ENCODE data around the gene SYTL4. TPM values are rescaled to one million over a fixed set of nuclear protein-coding genes. Genes with fewer than 3 reads are reported as not detected.
"Not testable (repeated sequence)": the region's sequence is repeated elsewhere in the genome, so short reads cannot be mapped to it uniquely, and the experiment has no call there.

The SYTL4 gene
- total RNA-seq, 1 experiment from 2014 or later = 4.1 TPM

DNA sequence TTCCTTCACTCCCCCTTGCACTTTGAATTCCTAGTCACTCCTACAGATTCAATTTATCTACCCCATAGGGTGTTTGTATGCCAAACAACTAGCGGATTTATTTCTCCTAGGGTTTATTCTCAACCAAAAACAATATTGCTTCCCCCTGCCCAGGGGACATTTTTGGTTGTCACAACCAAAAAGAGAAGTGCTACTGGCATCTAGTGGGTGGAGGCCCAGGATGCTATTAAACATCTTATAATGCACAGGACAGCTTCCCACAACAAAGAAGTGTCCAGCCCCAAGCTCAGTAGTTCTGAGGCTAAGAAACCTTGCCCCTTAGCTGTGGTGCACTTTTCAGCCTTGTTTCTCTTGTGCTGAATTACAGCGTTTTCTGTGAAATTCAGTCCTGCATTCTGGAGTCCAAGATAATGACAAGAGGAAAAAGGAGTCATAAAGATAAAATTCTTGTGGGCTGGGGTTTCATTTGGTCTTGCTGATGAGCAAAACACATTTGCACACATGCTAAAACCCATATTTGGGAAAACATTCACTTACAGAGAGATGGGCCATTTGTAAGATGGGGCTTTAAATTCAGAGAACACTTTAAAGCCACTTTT, 11.2 kb upstream of the SYTL4 start:
- H3K4me1 ChIP-seq = no peaks in the 10 kb centered on the region
- no peaks in the 10 kb centered on the region for H3K9me3 Mint-ChIP-seq (ENCODE audit: unreplicated experiment)
- DNase-seq = no peak
- H3K9me3 ChIP-seq = no peaks in the 10 kb centered on the region
- intact Hi-C loops (cut with micrococcal nuclease; ENCODE audit: unreplicated experiment) = no loop called here
- H3K4me1 Mint-ChIP-seq (ENCODE audit: low read depth, unreplicated experiment) = no peaks in the 10 kb centered on the region
- no peaks in the 10 kb centered on the region for H3K36me3 Mint-ChIP-seq (ENCODE audit: insufficient read depth, unreplicated experiment)
- CTCF ChIA-PET = interaction anchor here (0.6 kb wide), 1 partner anchor 25 kb away, joined by 3 read pairs; no protein-coding TSS in a partner anchor
- H3K36me3 ChIP-seq (ENCODE audit: control insufficient read depth, insufficient read depth, low read length) = no peaks in the 10 kb centered on the region
- no TSS peak for BruUV-seq (replicated peaks)
- no peaks in the 10 kb centered on the region for H3K27me3 ChIP-seq (replicated peaks; ENCODE audit: control insufficient read depth, insufficient read depth, low read length)
- POLR2A ChIA-PET = no interaction called here
- no peaks in the 10 kb centered on the region for H3K27me3 Mint-ChIP-seq (ENCODE audit: insufficient read depth, unreplicated experiment)
- H3K4me3 ChIP-seq (ENCODE audit: low read depth, low read length) = no peak overlapping the region
- TF ChIP-seq CTCF (IDR thresholded peaks at IDR 0.05; ENCODE audit: insufficient read depth in 1 of 2, low read depth in 1 of 2, low read length in 1 of 2, severe bottlenecking in 1 of 2, unreplicated experiment in 1 of 2) = no peak
- H3K27ac Mint-ChIP-seq (ENCODE audit: unreplicated experiment) = no peak overlapping the region
- no peak overlapping the region for H3K4me3 Mint-ChIP-seq (ENCODE audit: unreplicated experiment)

DNA sequence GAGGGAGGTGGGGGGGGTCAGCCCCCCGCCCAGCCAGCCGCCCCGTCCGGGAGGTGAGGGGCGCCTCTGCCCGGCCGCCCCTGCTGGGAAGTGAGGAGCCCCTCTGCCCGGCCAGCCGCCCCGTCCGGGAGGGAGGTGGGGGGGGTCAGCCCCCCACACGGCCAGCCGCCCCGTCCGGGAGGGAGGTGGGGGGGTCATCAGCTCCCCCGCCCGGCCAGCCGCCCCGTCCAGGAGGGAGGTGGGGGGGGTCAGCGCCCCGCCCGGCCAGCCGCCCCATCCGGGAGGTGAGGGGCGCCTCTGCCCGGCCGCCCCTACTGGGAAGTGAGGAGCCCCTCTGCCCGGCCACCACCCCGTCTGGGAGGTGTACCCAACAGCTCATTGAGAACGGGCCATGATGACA, 7.9 kb downstream of the SYTL4 start:
- H3K4me1 ChIP-seq; intact Hi-C loops (cut with micrococcal nuclease; ENCODE audit: unreplicated experiment); H3K4me3 ChIP-seq (ENCODE audit: low read depth, low read length); H3K36me3 Mint-ChIP-seq (ENCODE audit: insufficient read depth, unreplicated experiment); DNase-seq; H3K4me3 Mint-ChIP-seq (ENCODE audit: unreplicated experiment); POLR2A ChIA-PET; H3K27me3 ChIP-seq (replicated peaks; ENCODE audit: control insufficient read depth, insufficient read depth, low read length); H3K36me3 ChIP-seq (ENCODE audit: control insufficient read depth, insufficient read depth, low read length); H3K9me3 ChIP-seq; H3K9me3 Mint-ChIP-seq (ENCODE audit: unreplicated experiment); H3K27ac Mint-ChIP-seq (ENCODE audit: unreplicated experiment); H3K27me3 Mint-ChIP-seq (ENCODE audit: insufficient read depth, unreplicated experiment); H3K4me1 Mint-ChIP-seq (ENCODE audit: low read depth, unreplicated experiment); BruUV-seq (replicated peaks); CTCF ChIA-PET: not testable (repeated sequence)

GRCh38 chrX:100721328-100721727, 10.6 kb downstream of the SYTL4 start:
- BruUV-seq (replicated peaks) = no TSS peak
- Histone ChIP-seq H3K9me3 (no peaks in the 10 kb centered on the region), H3K4me3 (ENCODE audit: low read depth, low read length) (no peak overlapping the region), H3K4me1 (no peaks in the 10 kb centered on the region), H3K36me3 (ENCODE audit: control insufficient read depth, insufficient read depth, low read length) (no peaks in the 10 kb centered on the region), H3K27me3 (replicated peaks; ENCODE audit: control insufficient read depth, insufficient read depth, low read length) (no peaks in the 10 kb centered on the region)
- no peaks in the 10 kb centered on the region for H3K36me3 Mint-ChIP-seq (ENCODE audit: insufficient read depth, unreplicated experiment)
- CTCF ChIA-PET = interaction anchor here (1.4 kb wide), 1 partner anchor 47 kb away, joined by 5 read pairs; no protein-coding TSS in a partner anchor
- H3K27me3 Mint-ChIP-seq (ENCODE audit: insufficient read depth, unreplicated experiment) = no peaks in the 10 kb centered on the region
- no peak overlapping the region for H3K4me3 Mint-ChIP-seq (ENCODE audit: unreplicated experiment)
- POLR2A ChIA-PET = no interaction called here
- no peak overlapping the region for H3K27ac Mint-ChIP-seq (ENCODE audit: unreplicated experiment)
- DNase-seq = no peak
- H3K9me3 Mint-ChIP-seq (ENCODE audit: unreplicated experiment) = no peaks in the 10 kb centered on the region
- intact Hi-C loops (cut with micrococcal nuclease; ENCODE audit: unreplicated experiment) = no loop called here
- no peaks in the 10 kb centered on the region for H3K4me1 Mint-ChIP-seq (ENCODE audit: low read depth, unreplicated experiment)
- no peak for TF ChIP-seq CTCF (IDR thresholded peaks at IDR 0.05; ENCODE audit: insufficient read depth in 1 of 2, low read depth in 1 of 2, low read length in 1 of 2, severe bottlenecking in 1 of 2, unreplicated experiment in 1 of 2)

- intact Hi-C loops (cut with micrococcal nuclease; ENCODE audit: unreplicated experiment) = no loop called here
- BruUV-seq (replicated peaks) = no TSS peak
- no peak overlapping the region for H3K4me3 ChIP-seq (ENCODE audit: low read depth, low read length)
Measured at GRCh38 chrX:100720301-100720700, 11.6 kb downstream of the SYTL4 start.

More at GRCh38 chrX:100720301-100720700, 11.6 kb downstream of the SYTL4 start:
- Mint-ChIP-seq H3K4me3 (ENCODE audit: unreplicated experiment) (no peak overlapping the region), H3K36me3 (ENCODE audit: insufficient read depth, unreplicated experiment) (no peaks in the 10 kb centered on the region), H3K27me3 (ENCODE audit: insufficient read depth, unreplicated experiment) (no peaks in the 10 kb centered on the region), H3K9me3 (ENCODE audit: unreplicated experiment) (no peaks in the 10 kb centered on the region), H3K27ac (ENCODE audit: unreplicated experiment) (no peak overlapping the region), H3K4me1 (ENCODE audit: low read depth, unreplicated experiment) (no peaks in the 10 kb centered on the region)
- TF ChIP-seq CTCF (IDR thresholded peaks at IDR 0.05; ENCODE audit: insufficient read depth in 1 of 2, low read depth in 1 of 2, low read length in 1 of 2, severe bottlenecking in 1 of 2, unreplicated experiment in 1 of 2) = no peak
- ChIA-PET POLR2A (no interaction called here), CTCF (no interaction called here)
- Histone ChIP-seq H3K4me1 (no peaks in the 10 kb centered on the region), H3K9me3 (no peaks in the 10 kb centered on the region), H3K27me3 (replicated peaks; ENCODE audit: control insufficient read depth, insufficient read depth, low read length) (no peaks in the 10 kb centered on the region), H3K36me3 (ENCODE audit: control insufficient read depth, insufficient read depth, low read length) (no peaks in the 10 kb centered on the region)
- no peak for DNase-seq

Measured in Caco-2 (cell line).